Mesendoderm (in vitro differentiated cells): ENCODE results near the gene ZNF536.

Experiments
- DNase-seq: peaks from one replicate; pipeline ENCODE4 v3.0.0; 2013
- H2AK5ac ChIP-seq: 2 replicates; pipeline ENCODE4 v1.6.1; 2013; ENCODE audit warnings: low read length, inconsistent platforms
- H2BK120ac ChIP-seq: 2 replicates; pipeline ENCODE4 v1.6.1; 2013; ENCODE audit warnings: low read depth, mild to moderate bottlenecking, low read length, moderate library complexity, mixed read lengths
- H2BK15ac ChIP-seq: replicated peaks from 2 replicates; pipeline ENCODE4 v1.6.1; 2013; ENCODE audit warnings: low read depth, mild to moderate bottlenecking, moderate library complexity
- H2BK5ac ChIP-seq: 2 replicates; pipeline ENCODE4 v1.6.1; 2013; ENCODE audit warnings: low read length, inconsistent platforms
- H3K18ac ChIP-seq: 2 replicates; pipeline ENCODE4 v1.6.1; 2013; ENCODE audit warnings: mild to moderate bottlenecking, low read length, mixed read lengths
- H3K23ac ChIP-seq: one replicate; pipeline ENCODE4 v1.6.1; 2013; ENCODE audit warnings: low read length
- H3K27ac ChIP-seq: 2 replicates; pipeline ENCODE4 v1.5.1; 2013; ENCODE audit warnings: low read depth, mild to moderate bottlenecking, inconsistent platforms, low read length, moderate library complexity
- H3K27me3 ChIP-seq: 2 replicates; pipeline ENCODE4 v1.6.1; 2013; ENCODE audit warnings: low read length, control low read depth, mild to moderate bottlenecking, inconsistent platforms; ENCODE audit not compliant: insufficient read depth, poor library complexity
- H3K36me3 ChIP-seq: 2 replicates; pipeline ENCODE4 v1.6.1; 2013; ENCODE audit warnings: low read length, inconsistent platforms; ENCODE audit not compliant: control insufficient read depth, insufficient read depth
- H3K4ac ChIP-seq: one replicate; pipeline ENCODE4 v1.6.1; 2013; ENCODE audit warnings: low read depth, mild to moderate bottlenecking, low read length, moderate library complexity
- H3K4me1 ChIP-seq: 2 replicates; pipeline ENCODE4 v1.6.1; 2013; ENCODE audit warnings: low read depth, low read length, inconsistent platforms; ENCODE audit not compliant: control insufficient read depth
- H3K4me2 ChIP-seq: 2 replicates; pipeline ENCODE4 v1.6.1; 2013; ENCODE audit warnings: low read length
- H3K4me3 ChIP-seq: 2 replicates; pipeline ENCODE4 v1.5.1; 2013; ENCODE audit warnings: mild to moderate bottlenecking, low read length
- H3K56ac ChIP-seq: one replicate; pipeline ENCODE4 v1.6.1; 2013; ENCODE audit warnings: low read length
- H3K79me1 ChIP-seq: 2 replicates; pipeline ENCODE4 v1.6.1; 2013; ENCODE audit warnings: low read length, inconsistent platforms
- H3K79me2 ChIP-seq: 2 replicates; pipeline ENCODE4 v1.6.1; 2013; ENCODE audit warnings: mild to moderate bottlenecking, low read length; ENCODE audit not compliant: control insufficient read depth, insufficient read depth
- H3K9ac ChIP-seq: 2 replicates; pipeline ENCODE4 v1.6.1; 2013; ENCODE audit warnings: low read length, inconsistent platforms
- H4K5ac ChIP-seq: one replicate; pipeline ENCODE4 v1.6.1; 2013; ENCODE audit warnings: low read length
- H4K8ac ChIP-seq: one replicate; pipeline ENCODE4 v1.6.1; 2013; ENCODE audit warnings: low read depth, mild to moderate bottlenecking, control low read depth, low read length, moderate library complexity
- WGBS: extraction: QIAGEN DNeasy Blood & Tissue Kit; methylation state at CpG from one replicate; pipeline ENCODE4 v1.1.7; 2013; ENCODE audit warnings: low lambda C conversion rate, missing lambda C conversion rate; ENCODE audit not compliant: insufficient coverage; ENCODE audit errors: extremely low coverage; 5-methylcytosine and 5-hydroxymethylcytosine counted together

Gene ZNF536

DNA sequence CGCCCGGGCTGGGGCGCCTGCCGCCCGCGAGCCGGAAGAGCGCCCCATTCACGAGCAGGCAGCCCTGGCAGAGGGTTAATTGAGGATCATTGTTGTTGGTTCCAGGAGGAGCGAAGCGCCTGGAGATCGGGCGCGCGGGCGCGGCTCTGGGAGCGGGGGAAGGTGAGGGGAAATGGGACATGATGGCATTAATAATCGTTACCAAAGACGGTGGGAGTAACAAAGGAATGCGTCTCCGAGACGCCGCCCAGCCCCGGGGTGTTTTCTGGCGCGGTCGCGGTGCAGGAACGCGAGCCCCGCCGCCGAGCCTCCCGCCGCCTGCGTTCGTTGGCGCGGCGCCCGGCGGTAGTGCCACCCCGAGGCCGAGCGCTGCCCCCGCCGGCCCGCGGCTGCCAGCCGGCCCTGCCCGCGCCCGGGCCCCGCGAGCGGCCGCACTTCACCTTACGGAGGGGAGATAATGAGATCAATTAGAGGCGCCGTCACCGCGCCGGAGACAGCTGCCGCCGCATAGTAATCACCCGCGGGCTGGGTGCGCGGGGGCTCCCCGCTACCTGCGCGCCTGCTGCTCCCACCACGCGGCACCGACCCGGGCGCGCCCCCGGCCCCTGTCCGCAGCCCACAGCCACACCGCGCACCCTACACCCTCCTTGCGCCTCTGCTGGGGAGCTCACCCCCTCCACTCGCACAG is 2.8 kb downstream of the ZNF536 start:
- H2BK120ac ChIP-seq: no peak overlapping the region
- no peaks in the 10 kb centered on the region for H3K79me1 ChIP-seq
- H3K56ac ChIP-seq: peak overlapping the region; percentile 56
- peak overlapping the region; percentile 34 for H3K4me3 ChIP-seq
- no peak overlapping the region for H2BK15ac ChIP-seq
- no peaks in the 10 kb centered on the region for H3K36me3 ChIP-seq
- no peak overlapping the region for H4K5ac ChIP-seq
- peak; percentile 24 for DNase-seq
- no peak overlapping the region for H3K4ac ChIP-seq
- H3K18ac ChIP-seq: no peak overlapping the region
- no peak overlapping the region for H2BK5ac ChIP-seq
- no peak overlapping the region for H2AK5ac ChIP-seq
- no peak overlapping the region for H3K23ac ChIP-seq
- peaks cover 9% of the 10 kb centered on the region for H3K27me3 ChIP-seq
- no peak overlapping the region for H4K8ac ChIP-seq
- H3K4me1 ChIP-seq: no peaks in the 10 kb centered on the region
- peak overlapping the region; percentile 68 for H3K4me2 ChIP-seq
- no peak overlapping the region for H3K27ac ChIP-seq
- H3K79me2 ChIP-seq: no peaks in the 10 kb centered on the region
- peak overlapping the region; percentile 29 for H3K9ac ChIP-seq
- no CpG with 5 or more reads among the region's 85 CpGs for WGBS

GRCh38 chr19:30375553-30376031 is 3.4 kb downstream of the ZNF536 start:
- no peak overlapping the region for H2BK15ac ChIP-seq
- H3K4me1 ChIP-seq: no peaks in the 10 kb centered on the region
- H2BK120ac ChIP-seq: no peak overlapping the region
- WGBS: no CpG with 5 or more reads among the region's 23 CpGs
- H4K5ac ChIP-seq: no peak overlapping the region
- H3K27ac ChIP-seq: no peak overlapping the region
- H2AK5ac ChIP-seq: no peak overlapping the region
- no peaks in the 10 kb centered on the region for H3K79me1 ChIP-seq
- peaks cover 9% of the 10 kb centered on the region for H3K27me3 ChIP-seq
- DNase-seq: no peak
- no peak overlapping the region for H2BK5ac ChIP-seq
- H3K23ac ChIP-seq: no peak overlapping the region
- H3K18ac ChIP-seq: no peak overlapping the region
- no peak overlapping the region for H3K9ac ChIP-seq
- H3K4me2 ChIP-seq: no peak overlapping the region
- no peak overlapping the region for H3K4me3 ChIP-seq
- H3K36me3 ChIP-seq: no peaks in the 10 kb centered on the region
- H4K8ac ChIP-seq: no peak overlapping the region
- no peaks in the 10 kb centered on the region for H3K79me2 ChIP-seq
- H3K56ac ChIP-seq: peak overlapping the region; percentile 38
- no peak overlapping the region for H3K4ac ChIP-seq

DNA sequence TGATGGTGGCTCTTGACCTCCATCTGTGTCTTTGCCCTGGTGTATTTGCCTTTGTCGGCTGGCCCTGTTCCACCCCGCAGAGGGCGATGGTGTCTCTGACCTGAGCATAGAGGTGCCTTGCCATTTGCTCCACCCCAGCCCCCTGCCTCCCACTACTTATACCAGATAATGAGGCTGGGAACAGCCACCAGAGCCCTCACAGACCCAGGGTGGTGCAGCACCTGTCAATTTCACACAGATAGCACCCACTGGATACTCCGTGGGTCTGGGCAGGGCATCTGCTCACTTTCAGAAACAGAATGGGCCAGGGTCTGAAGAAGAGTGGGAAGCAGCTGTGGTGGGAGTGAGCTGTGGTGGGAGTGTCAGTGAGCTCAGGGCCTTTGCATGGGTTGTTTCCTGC is 4.1 kb downstream of the ZNF536 start:
- no peak overlapping the region for H3K4ac ChIP-seq
- no peak overlapping the region for H2BK5ac ChIP-seq
- no peak overlapping the region for H3K56ac ChIP-seq
- no peak overlapping the region for H2BK120ac ChIP-seq
- no CpG with 5 or more reads among the region's 4 CpGs for WGBS
- no peaks in the 10 kb centered on the region for H3K79me1 ChIP-seq
- peaks cover 9% of the 10 kb centered on the region for H3K27me3 ChIP-seq
- no peak overlapping the region for H4K5ac ChIP-seq
- no peak overlapping the region for H4K8ac ChIP-seq
- H2BK15ac ChIP-seq: no peak overlapping the region
- H3K23ac ChIP-seq: no peak overlapping the region
- peak; percentile 30 for DNase-seq
- no peak overlapping the region for H3K4me3 ChIP-seq
- no peak overlapping the region for H3K27ac ChIP-seq
- H3K36me3 ChIP-seq: no peaks in the 10 kb centered on the region
- no peak overlapping the region for H3K18ac ChIP-seq
- no peak overlapping the region for H3K4me2 ChIP-seq
- no peak overlapping the region for H3K9ac ChIP-seq
- H3K79me2 ChIP-seq: no peaks in the 10 kb centered on the region
- H2AK5ac ChIP-seq: no peak overlapping the region
- no peaks in the 10 kb centered on the region for H3K4me1 ChIP-seq

GRCh38 chr19:30376826-30377425 is 4.7 kb downstream of the ZNF536 start:
- H3K9ac ChIP-seq: no peak overlapping the region
- H4K5ac ChIP-seq: no peak overlapping the region
- H3K4me1 ChIP-seq: no peaks in the 10 kb centered on the region
- no peak overlapping the region for H4K8ac ChIP-seq
- H3K79me2 ChIP-seq: no peaks in the 10 kb centered on the region
- H3K23ac ChIP-seq: no peak overlapping the region
- no peak overlapping the region for H3K4me3 ChIP-seq
- no peak overlapping the region for H3K4me2 ChIP-seq
- H2BK120ac ChIP-seq: no peak overlapping the region
- DNase-seq: no peak
- H3K4ac ChIP-seq: no peak overlapping the region
- H2BK15ac ChIP-seq: no peak overlapping the region
- no peak overlapping the region for H3K56ac ChIP-seq
- H2BK5ac ChIP-seq: no peak overlapping the region
- no peak overlapping the region for H2AK5ac ChIP-seq
- peaks cover 9% of the 10 kb centered on the region for H3K27me3 ChIP-seq
- no peaks in the 10 kb centered on the region for H3K79me1 ChIP-seq
- no peaks in the 10 kb centered on the region for H3K36me3 ChIP-seq
- no peak overlapping the region for H3K18ac ChIP-seq
- no CpG with 5 or more reads among the region's 15 CpGs for WGBS
- H3K27ac ChIP-seq: no peak overlapping the region

DNA sequence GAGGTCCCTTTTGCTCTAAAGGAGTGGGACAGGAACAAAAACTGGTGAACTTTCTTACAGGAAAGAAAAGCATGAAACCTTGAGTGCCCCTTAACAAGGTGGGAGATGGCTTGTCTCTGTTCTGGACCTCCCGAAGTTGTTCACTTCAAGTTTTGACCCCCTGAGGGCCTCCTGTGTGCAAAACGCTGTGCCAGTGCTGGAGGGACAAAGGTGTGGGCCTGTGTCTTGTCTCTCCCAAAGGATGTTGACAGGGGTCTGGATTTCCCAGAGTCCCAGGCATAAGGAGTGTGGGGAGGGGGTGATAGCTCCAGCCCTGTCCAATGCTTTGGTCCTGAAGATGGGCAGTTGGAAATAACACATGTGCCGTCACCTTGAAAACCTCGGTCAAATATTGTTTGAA is 6.5 kb downstream of the ZNF536 start:
- Histone ChIP-seq H3K23ac (no peak overlapping the region), H3K4me3 (no peak overlapping the region), H3K4ac (no peak overlapping the region), H2BK15ac (no peak overlapping the region), H4K8ac (no peak overlapping the region), H3K4me2 (no peak overlapping the region), H3K27me3 (peaks cover 3% of the 10 kb centered on the region), H4K5ac (no peak overlapping the region), H3K56ac (no peak overlapping the region), H2AK5ac (no peak overlapping the region), H3K9ac (no peak overlapping the region), H3K36me3 (no peaks in the 10 kb centered on the region), H3K79me2 (no peaks in the 10 kb centered on the region), H3K4me1 (no peaks in the 10 kb centered on the region), H3K79me1 (no peaks in the 10 kb centered on the region), H2BK5ac (no peak overlapping the region), H3K18ac (no peak overlapping the region), H2BK120ac (no peak overlapping the region), H3K27ac (no peak overlapping the region)
- no CpG with 5 or more reads among the region's 4 CpGs for WGBS
- DNase-seq: no peak
